RWPE2 (cell line): ENCODE data around the gene CAPZA3.
"Not testable (repeated sequence)": the region's sequence is repeated elsewhere in the genome, so short reads cannot be mapped to it uniquely, and the experiment has no call there.

ENCODE experiments used
- ATAC-seq: fragments of 200-7000 bp; cut with Tn5 transposase; 3 replicates; pipeline ENCODE4 v1.9.1; 2021; ENCODE audit warnings: low read depth
- DNase-seq: peaks from one replicate; pipeline ENCODE4 v3.0.0-alpha.2; 2020; ENCODE audit warnings: low spot score
- H3K27ac ChIP-seq: fragments of 450-650 bp; 2 replicates; pipeline ENCODE4 v1.5.1; 2017; ENCODE audit warnings: mild to moderate bottlenecking; ENCODE audit not compliant: poor library complexity, severe bottlenecking
- H3K27me3 ChIP-seq: fragments of 250-450 bp; sonication (Bioruptor Pico); 2 replicates; pipeline ENCODE4 v1.5.1; 2021; ENCODE audit warnings: mild to moderate bottlenecking, moderate library complexity; ENCODE audit not compliant: insufficient read depth, poor library complexity, severe bottlenecking
- H3K36me3 ChIP-seq: fragments of 250-450 bp; sonication (Bioruptor Pico); 2 replicates; pipeline ENCODE4 v1.5.1; 2020; ENCODE audit warnings: low read depth, mild to moderate bottlenecking, moderate library complexity
- H3K4me1 ChIP-seq: fragments of 250-450 bp; sonication (Bioruptor Pico); 2 replicates; pipeline ENCODE4 v1.5.1; 2021; ENCODE audit warnings: mild to moderate bottlenecking, moderate library complexity; ENCODE audit not compliant: insufficient read depth, poor library complexity, severe bottlenecking
- H3K4me3 ChIP-seq: fragments of 250-450 bp; sonication (Bioruptor Pico); 2 replicates; pipeline ENCODE4 v1.5.1; 2021; ENCODE audit warnings: mild to moderate bottlenecking, moderate library complexity; ENCODE audit not compliant: severe bottlenecking
- H3K9me3 ChIP-seq: fragments of 250-450 bp; sonication (Bioruptor Pico); 2 replicates; pipeline ENCODE4 v1.5.1; 2021; ENCODE audit warnings: mild to moderate bottlenecking, moderate library complexity; ENCODE audit not compliant: severe bottlenecking
- CTCF ChIP-seq: fragments of 450-650 bp; IDR thresholded peaks from one replicate; pipeline ENCODE4 v1.5.1; 2017; ENCODE audit warnings: mild to moderate bottlenecking, moderate library complexity; ENCODE audit not compliant: poor library complexity, severe bottlenecking

Gene CAPZA3

GRCh38 chr12:18782827-18783226 lies 44.9 kb downstream of the CAPZA3 start:
- TF ChIP-seq CTCF, result no peak
- H3K4me1 ChIP-seq, result no peaks in the 10 kb centered on the region
- DNase-seq, result no peak
- H3K4me3 ChIP-seq, result no peak overlapping the region
- no peaks in the 10 kb centered on the region for H3K27me3 ChIP-seq
- H3K36me3 ChIP-seq, result no peaks in the 10 kb centered on the region
- H3K9me3 ChIP-seq, result no peaks in the 10 kb centered on the region
- no peak overlapping the region for H3K27ac ChIP-seq
- ATAC-seq, result no peak

GRCh38 chr12:18785465-18785864 lies 47.5 kb downstream of the CAPZA3 start:
- DNase-seq, H3K4me3 ChIP-seq, H3K27me3 ChIP-seq, H3K27ac ChIP-seq, ATAC-seq, H3K4me1 ChIP-seq, H3K9me3 ChIP-seq, H3K36me3 ChIP-seq: not testable (repeated sequence)
